ENCODE measurements around the gene CMYA5.

- TF ChIP-seq POLR2A (IDR thresholded peaks at IDR 0.05; ENCODE audit: low read length) (no peak), GATA1 (IDR thresholded peaks at IDR 0.05; ENCODE audit: low read depth, low read length) (no peak)
Observed at GRCh38 chr5:79806741-79807140, 117.1 kb downstream of the CMYA5 start.

Data from erythroblast (primary cell).